ENCODE measurements around the gene ERRFI1. TPM values are rescaled to one million over a fixed set of nuclear protein-coding genes. Genes with fewer than 3 reads are reported as not detected.

Gene ERRFI1
- total RNA-seq, 2 experiments from 2014 or later, result 0.21 TPM; not detected in 1

DNA sequence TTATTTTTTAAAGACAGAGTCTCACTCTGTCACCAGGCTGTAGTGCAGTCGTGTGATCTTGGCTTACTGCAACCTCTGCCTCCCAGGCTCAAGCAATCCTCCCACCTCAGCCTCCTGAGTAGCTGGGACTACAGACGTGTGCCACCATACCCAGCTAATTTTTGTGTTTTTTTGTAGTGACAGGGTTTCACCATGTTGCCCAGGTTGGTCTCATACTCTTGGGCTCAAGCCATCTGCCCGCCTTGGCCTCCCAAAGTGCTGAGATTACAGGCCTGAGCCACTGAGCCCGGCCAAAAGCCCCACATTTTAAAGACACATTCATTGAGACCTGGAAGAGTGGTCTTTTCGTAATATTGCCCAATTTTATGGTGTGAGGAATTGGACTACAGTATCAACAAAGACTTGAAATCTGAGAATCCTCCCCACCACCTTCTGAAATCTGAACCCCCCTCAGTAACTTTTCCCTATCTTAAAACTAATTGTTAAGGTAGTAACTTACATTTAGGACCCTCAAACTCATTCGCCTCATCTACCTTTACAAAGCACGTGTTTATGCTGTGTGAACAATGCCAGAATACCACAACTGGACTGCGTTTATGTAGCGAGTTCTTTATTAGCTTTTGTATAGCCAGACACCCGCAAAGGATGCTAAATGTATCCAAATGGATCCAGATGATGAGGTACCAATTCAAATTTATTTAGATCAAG lies 2.7 kb downstream of the ERRFI1 start:
- Mint-ChIP-seq H3K27ac (no peak overlapping the region), H3K9me3 (ENCODE audit: insufficient read depth) (no peaks in the 10 kb centered on the region), H3K4me3 (no peak overlapping the region), H3K27me3 (ENCODE audit: low read depth) (peaks cover 57% of the 10 kb centered on the region), H3K36me3 (ENCODE audit: low read depth) (no peaks in the 10 kb centered on the region), H3K4me1 (ENCODE audit: low read depth) (peaks cover 10% of the 10 kb centered on the region)
- DNase-seq, result no peak
- POLR2A ChIA-PET, result no interaction called here
- no peak for ATAC-seq
- CTCF ChIA-PET, result interaction anchor here (1.5 to 1.9 kb wide), 2 partner anchors 8 to 41 kb away, joined by 5 to 14 read pairs; no protein-coding TSS in a partner anchor

DNA sequence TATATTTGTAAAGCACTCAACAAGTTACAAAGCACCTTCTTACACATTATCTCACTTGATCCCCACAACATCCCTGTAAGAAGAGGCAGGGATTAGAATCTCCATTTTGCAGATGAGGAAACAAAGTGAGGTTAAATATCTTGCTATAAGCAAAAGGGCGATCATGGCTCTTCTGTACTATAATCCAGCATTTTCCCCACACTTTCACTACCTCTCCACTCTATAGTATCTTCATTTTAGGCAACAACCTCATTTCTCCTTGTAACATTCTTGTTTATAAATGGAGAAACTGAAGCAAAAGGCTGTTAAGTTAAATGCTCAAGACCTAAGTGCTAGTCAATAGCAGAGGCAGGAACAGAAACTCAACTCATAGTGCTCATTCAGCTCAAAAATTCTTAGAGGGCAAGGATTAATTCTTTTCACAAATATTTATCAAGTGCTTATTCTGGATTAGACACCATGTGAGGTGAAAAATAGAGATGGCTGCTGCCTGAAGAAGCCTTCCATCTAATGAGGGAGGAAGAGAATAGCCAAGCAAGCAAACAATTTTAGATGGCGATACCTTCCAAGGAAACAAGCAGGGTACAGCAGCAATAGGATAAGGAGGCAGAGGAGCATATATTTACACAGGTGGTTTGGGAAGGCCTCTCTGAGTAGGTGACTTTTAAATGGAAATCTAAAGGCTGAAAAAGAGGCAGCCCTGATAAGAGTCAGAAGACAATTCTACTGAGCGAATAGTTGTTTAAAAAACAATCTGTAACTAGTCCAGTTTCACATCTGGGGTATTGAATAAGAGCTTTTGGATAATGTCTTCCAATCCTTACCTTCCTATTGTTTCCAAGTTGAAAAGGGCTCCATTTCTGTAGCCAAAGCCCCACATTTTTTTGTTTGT lies 3.5 kb downstream of the ERRFI1 start:
- no peak for DNase-seq
- no peak for ATAC-seq
- CTCF ChIA-PET, result interaction anchor here (1.5 kb wide), 1 partner anchor 40 kb away, joined by 5 read pairs; no protein-coding TSS in a partner anchor
- Mint-ChIP-seq H3K36me3 (ENCODE audit: low read depth) (no peaks in the 10 kb centered on the region), H3K4me1 (ENCODE audit: low read depth) (peaks cover 10% of the 10 kb centered on the region), H3K9me3 (ENCODE audit: insufficient read depth) (no peaks in the 10 kb centered on the region), H3K4me3 (no peak overlapping the region), H3K27ac (no peak overlapping the region), H3K27me3 (ENCODE audit: low read depth) (peaks cover 57% of the 10 kb centered on the region)
- POLR2A ChIA-PET, result no interaction called here

DNA sequence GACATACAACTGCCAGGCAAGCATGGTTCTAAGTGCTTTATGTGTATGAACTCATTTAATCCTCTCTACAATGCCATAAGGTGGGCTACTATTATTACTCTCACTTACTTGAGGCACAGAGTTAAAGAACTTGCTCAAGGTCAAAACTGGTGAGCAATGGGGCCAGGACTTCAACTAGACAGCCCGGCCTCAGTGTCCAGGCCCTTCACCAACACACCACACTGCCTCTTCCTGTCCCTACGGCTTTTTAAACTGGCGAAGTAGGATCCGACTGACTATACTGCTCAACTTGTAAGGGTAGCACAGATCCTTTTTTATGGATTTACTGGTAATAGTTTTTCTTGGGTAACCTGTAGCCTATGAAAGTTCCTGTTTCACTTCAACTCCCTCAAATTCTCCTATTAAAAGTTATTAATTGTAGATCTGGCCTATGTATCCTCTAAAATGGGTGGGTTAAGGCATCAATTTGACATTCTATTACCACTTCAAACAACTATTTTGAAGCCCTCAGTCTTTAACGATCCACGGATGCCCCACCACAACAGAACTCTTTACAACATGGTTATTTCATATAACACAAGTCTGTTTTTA lies 4.3 kb downstream of the ERRFI1 start:
- Mint-ChIP-seq H3K27me3 (ENCODE audit: low read depth) (peaks cover 53% of the 10 kb centered on the region), H3K9me3 (ENCODE audit: insufficient read depth) (no peaks in the 10 kb centered on the region), H3K27ac (no peak overlapping the region), H3K4me1 (ENCODE audit: low read depth) (peaks cover 10% of the 10 kb centered on the region), H3K36me3 (ENCODE audit: low read depth) (no peaks in the 10 kb centered on the region), H3K4me3 (no peak overlapping the region)
- DNase-seq, result no peak
- ChIA-PET POLR2A (no interaction called here), CTCF (interaction anchor here (10.2 kb wide), 1 partner anchor 293 kb away, joined by 95 read pairs; no protein-coding TSS in a partner anchor)
- ATAC-seq, result no peak

DNA sequence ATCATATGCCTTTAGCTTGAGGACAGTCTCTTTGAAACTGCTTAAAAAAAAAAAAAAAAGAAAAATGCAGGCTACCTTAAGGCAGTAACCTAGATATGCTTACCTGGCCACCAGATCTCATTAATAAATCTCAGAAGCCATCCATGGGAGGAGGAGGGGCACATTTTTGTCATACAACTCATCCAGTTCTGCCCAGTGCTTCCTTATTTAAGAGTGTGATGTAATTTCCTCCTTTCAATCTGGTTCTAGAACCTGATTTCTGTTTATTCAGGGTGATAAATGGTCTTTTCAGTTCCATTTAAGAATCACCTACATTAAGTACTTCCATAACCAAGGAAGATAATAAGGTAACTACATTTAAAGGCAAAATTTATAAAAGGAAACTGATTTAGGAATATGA lies 6.1 kb downstream of the ERRFI1 start:
- Mint-ChIP-seq H3K4me1 (ENCODE audit: low read depth) (peaks cover under 1% of the 10 kb centered on the region), H3K27me3 (ENCODE audit: low read depth) (peaks cover 50% of the 10 kb centered on the region), H3K4me3 (no peak overlapping the region), H3K27ac (no peak overlapping the region), H3K36me3 (ENCODE audit: low read depth) (no peaks in the 10 kb centered on the region), H3K9me3 (ENCODE audit: insufficient read depth) (no peaks in the 10 kb centered on the region)
- ChIA-PET POLR2A (no interaction called here), CTCF (interaction anchor here (1.0 to 10.2 kb wide), 5 partner anchors 12 to 330 kb away, joined by 3 to 95 read pairs (median 5); no protein-coding TSS in a partner anchor)
- DNase-seq (no peak), ATAC-seq (no peak)

DNA sequence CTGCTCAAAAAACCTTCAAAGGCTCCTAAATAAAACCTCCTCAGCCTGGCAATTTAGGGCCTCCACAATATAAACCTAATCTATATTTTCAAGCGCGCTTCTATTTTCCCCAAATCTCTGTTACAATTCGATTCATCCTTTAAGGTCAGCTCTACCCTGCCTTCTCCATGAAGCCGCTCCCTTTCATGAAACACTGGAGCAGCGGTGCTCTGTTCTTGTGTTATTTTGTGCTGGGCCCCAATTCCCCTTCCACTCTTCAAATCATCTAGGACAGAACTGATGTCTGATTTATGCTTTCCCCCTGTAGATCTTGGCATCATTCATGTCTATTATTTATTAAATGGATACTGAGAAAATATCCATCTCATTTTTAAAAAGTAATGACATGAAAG lies 6.9 kb downstream of the ERRFI1 start:
- CTCF ChIA-PET, result interaction anchor here (1.0 to 10.2 kb wide), 4 partner anchors 12 to 330 kb away, joined by 3 to 95 read pairs (median 12); no protein-coding TSS in a partner anchor
- Mint-ChIP-seq H3K4me3 (no peak overlapping the region), H3K27ac (no peak overlapping the region), H3K27me3 (ENCODE audit: low read depth) (peaks cover 46% of the 10 kb centered on the region), H3K36me3 (ENCODE audit: low read depth) (no peaks in the 10 kb centered on the region), H3K4me1 (ENCODE audit: low read depth) (no peaks in the 10 kb centered on the region), H3K9me3 (ENCODE audit: insufficient read depth) (no peaks in the 10 kb centered on the region)
- DNase-seq (no peak), ATAC-seq (no peak)
- POLR2A ChIA-PET, result no interaction called here

DNA sequence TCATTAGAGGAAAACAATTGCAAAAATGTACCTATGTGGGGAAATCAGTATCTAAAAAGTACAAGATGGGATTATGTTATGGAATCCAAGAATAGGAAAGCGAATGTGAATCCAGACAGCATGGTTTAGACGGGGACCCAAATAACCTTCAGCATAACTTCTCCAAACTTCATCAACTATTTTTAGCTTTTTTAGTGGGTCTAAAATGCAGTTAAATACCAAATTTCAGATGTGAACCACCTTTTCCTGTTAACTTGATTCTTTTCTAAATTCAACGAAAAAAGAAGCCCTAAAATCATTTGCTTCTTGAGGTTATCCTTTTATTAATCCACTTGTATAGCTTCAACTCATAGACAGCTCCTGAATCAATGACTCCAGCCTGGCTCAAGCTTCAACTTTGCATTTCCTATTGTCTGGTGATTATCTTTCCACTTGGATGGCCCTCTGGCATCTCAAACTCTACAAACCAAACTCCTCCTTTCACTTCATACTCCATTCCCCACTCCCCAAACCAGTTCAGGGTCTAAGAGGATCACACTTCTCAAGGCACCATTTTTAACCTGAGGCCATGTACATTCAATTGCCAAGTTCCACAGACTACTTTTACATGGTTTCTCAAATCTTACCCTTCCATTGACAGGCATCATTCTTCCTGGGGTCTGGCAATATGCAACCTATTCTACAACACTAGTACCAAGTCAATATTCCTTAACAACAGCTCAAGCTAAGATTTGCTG lies 7.4 kb downstream of the ERRFI1 start:
- ATAC-seq (no peak), DNase-seq (no peak)
- ChIA-PET POLR2A (no interaction called here), CTCF (interaction anchor here (1.0 to 10.2 kb wide), 6 partner anchors 13 to 331 kb away, joined by 3 to 95 read pairs (median 6); no protein-coding TSS in a partner anchor)
- Mint-ChIP-seq H3K27me3 (ENCODE audit: low read depth) (peaks cover 40% of the 10 kb centered on the region), H3K27ac (no peak overlapping the region), H3K36me3 (ENCODE audit: low read depth) (no peaks in the 10 kb centered on the region), H3K4me3 (no peak overlapping the region), H3K4me1 (ENCODE audit: low read depth) (no peaks in the 10 kb centered on the region), H3K9me3 (ENCODE audit: insufficient read depth) (no peaks in the 10 kb centered on the region)

DNA sequence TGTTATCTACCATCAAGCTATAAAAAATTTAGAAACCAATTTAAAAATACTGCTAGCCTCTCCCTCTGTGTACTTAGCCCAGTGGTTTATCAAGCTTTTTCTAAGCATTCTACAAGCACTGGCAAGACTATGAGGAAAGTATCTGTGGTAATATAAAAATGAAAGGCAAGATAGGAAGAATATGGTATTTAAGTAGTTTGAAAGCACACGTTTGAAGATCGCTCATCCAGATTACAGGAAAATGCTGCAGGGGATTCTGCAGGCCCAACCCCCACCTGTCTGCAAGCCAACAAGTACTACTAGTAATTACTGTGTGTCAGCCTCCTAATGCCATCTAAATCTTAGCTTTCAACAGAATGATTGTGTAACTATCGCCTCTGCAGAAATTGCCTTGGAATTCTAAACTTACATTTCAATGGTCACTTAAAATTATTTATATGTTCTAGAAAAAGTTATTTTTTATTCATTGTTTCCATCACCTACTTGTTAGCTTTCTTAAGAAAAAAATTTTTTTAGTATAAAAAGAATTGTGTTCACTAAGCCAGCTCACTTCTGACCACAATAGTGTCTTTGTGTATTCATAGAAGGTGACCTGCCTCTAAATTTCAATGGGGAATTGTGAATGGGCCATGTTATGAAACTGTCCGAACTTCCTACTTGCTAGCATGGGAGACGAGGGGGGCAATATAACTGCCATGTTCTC lies 8.5 kb downstream of the ERRFI1 start:
- ChIA-PET POLR2A (no interaction called here), CTCF (interaction anchor here (0.5 to 10.2 kb wide), 9 partner anchors 11 to 446 kb away, joined by 3 to 105 read pairs (median 6); no protein-coding TSS in a partner anchor)
- DNase-seq (no peak), ATAC-seq (no peak)
- H3K27ac Mint-ChIP-seq, result no peak overlapping the region
- no peaks in the 10 kb centered on the region for H3K36me3 Mint-ChIP-seq (ENCODE audit: low read depth)
- H3K27me3 Mint-ChIP-seq (ENCODE audit: low read depth), result peaks cover 31% of the 10 kb centered on the region
- H3K4me1 Mint-ChIP-seq (ENCODE audit: low read depth), result no peaks in the 10 kb centered on the region
- H3K9me3 Mint-ChIP-seq (ENCODE audit: insufficient read depth), result no peaks in the 10 kb centered on the region
- no peak overlapping the region for H3K4me3 Mint-ChIP-seq

DNA sequence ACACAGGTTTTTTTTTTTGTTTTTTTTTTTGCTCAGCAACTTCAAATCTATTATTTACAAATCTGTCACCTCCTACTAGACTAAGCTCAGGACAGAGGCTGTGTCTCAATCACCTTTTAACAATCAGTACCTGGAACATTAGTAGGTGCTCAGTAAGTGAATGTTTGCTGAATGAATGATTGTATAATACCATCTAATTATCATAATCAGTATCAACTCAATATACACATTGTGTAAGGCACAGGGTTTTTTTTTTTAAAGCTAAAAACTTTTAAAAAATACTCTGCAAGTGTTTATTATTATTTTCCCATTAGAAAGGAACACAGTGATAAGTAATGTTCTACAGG lies 9.2 kb downstream of the ERRFI1 start:
- no peaks in the 10 kb centered on the region for H3K4me1 Mint-ChIP-seq (ENCODE audit: low read depth)
- ChIA-PET POLR2A (no interaction called here), CTCF (interaction anchor here (1.3 to 10.2 kb wide), 10 partner anchors 11 to 349 kb away, joined by 3 to 105 read pairs (median 10); no protein-coding TSS in a partner anchor)
- H3K4me3 Mint-ChIP-seq, result no peak overlapping the region
- DNase-seq, result no peak
- no peaks in the 10 kb centered on the region for H3K9me3 Mint-ChIP-seq (ENCODE audit: insufficient read depth)
- H3K27ac Mint-ChIP-seq, result no peak overlapping the region
- ATAC-seq, result no peak
- peaks cover 24% of the 10 kb centered on the region for H3K27me3 Mint-ChIP-seq (ENCODE audit: low read depth)
- H3K36me3 Mint-ChIP-seq (ENCODE audit: low read depth), result no peaks in the 10 kb centered on the region

DNA sequence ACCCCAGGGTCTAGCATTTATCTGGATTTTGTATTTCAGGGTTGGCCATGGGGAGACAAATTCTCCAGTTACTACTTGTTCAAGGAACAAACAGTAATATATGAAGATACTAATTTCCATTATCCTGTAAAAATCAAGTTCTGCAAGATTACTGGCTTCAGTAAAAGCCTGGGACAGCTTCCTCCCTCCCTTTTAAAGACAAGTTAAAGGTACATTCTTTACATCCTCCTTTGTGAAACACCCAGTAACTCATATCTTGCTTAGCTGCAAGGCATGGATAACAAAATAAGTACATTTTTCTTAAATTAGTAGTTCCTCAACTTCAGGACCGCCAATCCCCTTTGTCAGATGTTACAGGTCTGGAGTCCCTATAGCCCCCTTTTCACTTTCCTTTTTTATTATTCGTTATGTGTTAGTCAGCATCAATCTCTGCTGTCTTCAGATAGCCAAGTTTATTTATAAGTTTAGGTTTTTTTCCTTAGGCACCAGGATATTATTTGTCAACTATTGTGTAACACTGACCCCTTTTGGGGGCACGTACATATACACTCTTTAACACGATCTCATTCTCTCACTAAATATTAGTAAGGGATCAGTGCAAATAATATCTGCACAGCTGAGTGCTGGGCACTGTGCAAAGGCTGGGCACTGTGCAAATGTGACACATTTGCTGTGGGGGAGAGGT lies 9.8 kb downstream of the ERRFI1 start:
- no peaks in the 10 kb centered on the region for H3K4me1 Mint-ChIP-seq (ENCODE audit: low read depth)
- H3K9me3 Mint-ChIP-seq (ENCODE audit: insufficient read depth), result no peaks in the 10 kb centered on the region
- ChIA-PET CTCF (interaction anchor here (1.0 to 10.2 kb wide), 21 partner anchors 8 to 347 kb away, joined by 3 to 105 read pairs (median 9); no protein-coding TSS in a partner anchor), POLR2A (no interaction called here)
- H3K4me3 Mint-ChIP-seq, result no peak overlapping the region
- H3K27me3 Mint-ChIP-seq (ENCODE audit: low read depth), result peaks cover 21% of the 10 kb centered on the region
- H3K36me3 Mint-ChIP-seq (ENCODE audit: low read depth), result no peaks in the 10 kb centered on the region
- no peak for ATAC-seq
- no peak overlapping the region for H3K27ac Mint-ChIP-seq
- DNase-seq, result no peak

DNA sequence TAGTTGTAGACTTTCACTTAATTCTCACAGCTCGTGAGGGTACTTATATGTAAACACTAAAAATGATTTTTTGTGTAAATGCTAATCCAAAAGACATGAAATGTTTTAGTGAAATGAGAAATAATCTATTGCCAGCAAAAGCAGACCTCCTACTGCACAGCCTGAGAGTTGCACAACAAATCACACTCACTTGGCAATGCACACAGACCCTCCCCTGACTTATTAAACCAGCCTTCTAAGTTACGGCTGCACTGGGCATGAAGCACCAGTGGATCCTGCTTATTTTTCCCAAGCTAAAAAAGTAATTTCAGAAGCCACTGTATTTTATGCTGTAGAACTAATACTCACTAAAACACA lies 10.3 kb downstream of the ERRFI1 start:
- ATAC-seq (no peak), DNase-seq (no peak)
- CTCF ChIA-PET, result interaction anchor here (0.6 to 10.2 kb wide), 45 partner anchors 9 to 554 kb away, joined by 3 to 105 read pairs (median 6); partner anchors contain the start of genes ERRFI1 and SLC45A1
- Mint-ChIP-seq H3K36me3 (ENCODE audit: low read depth) (no peaks in the 10 kb centered on the region), H3K27ac (no peak overlapping the region), H3K27me3 (ENCODE audit: low read depth) (peaks cover 19% of the 10 kb centered on the region), H3K4me3 (no peak overlapping the region), H3K4me1 (ENCODE audit: low read depth) (no peaks in the 10 kb centered on the region), H3K9me3 (ENCODE audit: insufficient read depth) (no peaks in the 10 kb centered on the region)
- POLR2A ChIA-PET, result no interaction called here
